Measurements from ENCODE around the gene GABRD. TPM values are rescaled to one million over a fixed set of nuclear protein-coding genes. Genes with fewer than 3 reads are reported as not detected.

GABRD gene
- total RNA-seq, 1 donor = not detected

DNA sequence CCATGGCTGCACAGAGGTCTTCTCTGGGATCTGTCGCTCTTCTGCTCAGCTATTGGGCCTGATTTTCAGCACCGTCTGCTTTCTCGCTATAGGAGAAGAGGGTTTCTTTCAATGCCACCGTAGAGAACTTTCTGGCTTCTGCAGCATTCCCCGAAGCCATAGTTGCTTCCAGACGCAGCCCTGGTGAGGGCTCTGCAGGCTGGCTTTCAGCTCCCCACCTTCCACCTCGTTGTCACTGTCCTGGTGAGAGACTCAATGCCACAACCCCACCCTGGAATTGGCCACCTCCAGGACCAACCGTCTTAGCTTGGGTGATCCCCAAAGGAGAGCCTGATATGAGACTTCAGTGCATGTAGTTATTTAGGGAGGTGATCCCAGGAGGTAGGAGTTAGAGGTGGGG lies 19.1 kb downstream of the GABRD start:
- TF ChIP-seq, protein P1, sequence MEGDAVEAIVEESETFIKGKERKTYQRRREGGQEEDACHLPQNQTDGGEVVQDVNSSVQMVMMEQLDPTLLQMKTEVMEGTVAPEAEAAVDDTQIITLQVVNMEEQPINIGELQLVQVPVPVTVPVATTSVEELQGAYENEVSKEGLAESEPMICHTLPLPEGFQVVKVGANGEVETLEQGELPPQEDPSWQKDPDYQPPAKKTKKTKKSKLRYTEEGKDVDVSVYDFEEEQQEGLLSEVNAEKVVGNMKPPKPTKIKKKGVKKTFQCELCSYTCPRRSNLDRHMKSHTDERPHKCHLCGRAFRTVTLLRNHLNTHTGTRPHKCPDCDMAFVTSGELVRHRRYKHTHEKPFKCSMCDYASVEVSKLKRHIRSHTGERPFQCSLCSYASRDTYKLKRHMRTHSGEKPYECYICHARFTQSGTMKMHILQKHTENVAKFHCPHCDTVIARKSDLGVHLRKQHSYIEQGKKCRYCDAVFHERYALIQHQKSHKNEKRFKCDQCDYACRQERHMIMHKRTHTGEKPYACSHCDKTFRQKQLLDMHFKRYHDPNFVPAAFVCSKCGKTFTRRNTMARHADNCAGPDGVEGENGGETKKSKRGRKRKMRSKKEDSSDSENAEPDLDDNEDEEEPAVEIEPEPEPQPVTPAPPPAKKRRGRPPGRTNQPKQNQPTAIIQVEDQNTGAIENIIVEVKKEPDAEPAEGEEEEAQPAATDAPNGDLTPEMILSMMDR (IDR thresholded peaks at IDR 0.05; ENCODE audit: insufficient read depth, low read length) = no peak

DNA sequence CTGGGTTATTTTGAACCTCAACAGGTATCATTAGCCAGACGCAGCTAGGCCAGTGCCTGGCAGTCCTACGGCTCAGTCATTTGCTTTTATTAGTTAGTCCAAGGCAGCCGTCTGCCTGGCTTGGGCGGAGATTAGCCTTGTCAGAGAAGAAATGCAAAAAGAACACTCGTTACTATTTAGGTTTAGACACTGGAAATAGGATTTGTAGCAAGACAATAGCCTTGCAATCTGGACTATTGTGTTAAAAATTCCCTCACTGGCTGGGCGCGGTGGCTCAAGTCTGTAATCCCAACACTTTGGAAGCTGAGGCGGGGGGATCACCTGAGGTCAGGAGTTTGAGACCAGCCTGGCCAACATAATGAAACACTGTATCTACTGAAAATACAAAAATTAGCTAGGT lies 20.1 kb downstream of the GABRD start:
- H3K4me3 ChIP-seq (ENCODE audit: low read depth, low read length) = no peak overlapping the region
- DNase-seq (ENCODE audit: low read depth) = no peak
- TF ChIP-seq, protein P1 (IDR thresholded peaks at IDR 0.05; ENCODE audit: insufficient read depth, low read length) = no peak

More for the DNA sequence above, 19.1 kb downstream of the GABRD start:
- no peak overlapping the region for H3K4me3 ChIP-seq (ENCODE audit: low read depth, low read length)
- DNase-seq (ENCODE audit: low read depth) = no peak

DNA sequence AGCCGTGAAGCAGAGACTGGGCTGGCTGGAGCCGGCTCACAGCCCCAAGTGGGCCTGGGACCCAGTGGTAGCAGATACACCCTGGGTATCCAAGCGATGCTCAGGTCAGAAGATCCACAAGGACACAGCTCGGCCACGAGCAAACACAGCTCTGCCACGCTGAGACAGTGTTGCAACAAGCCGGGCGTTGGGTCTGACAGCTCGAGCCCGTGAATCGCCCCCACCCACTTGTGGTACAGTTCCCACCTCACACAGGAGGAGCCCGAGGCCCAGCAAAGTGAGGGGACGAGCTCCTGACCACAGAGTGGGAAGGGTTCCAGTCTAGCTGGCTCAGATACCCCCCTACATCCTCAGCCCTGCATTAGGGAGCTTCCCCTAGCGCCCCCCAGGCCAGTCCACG lies 22.2 kb downstream of the GABRD start:
- TF ChIP-seq, protein P1 (IDR thresholded peaks at IDR 0.05; ENCODE audit: insufficient read depth, low read length) = no peak
- H3K4me3 ChIP-seq (ENCODE audit: low read depth, low read length) = no peak overlapping the region
- no peak for DNase-seq (ENCODE audit: low read depth)

DNA sequence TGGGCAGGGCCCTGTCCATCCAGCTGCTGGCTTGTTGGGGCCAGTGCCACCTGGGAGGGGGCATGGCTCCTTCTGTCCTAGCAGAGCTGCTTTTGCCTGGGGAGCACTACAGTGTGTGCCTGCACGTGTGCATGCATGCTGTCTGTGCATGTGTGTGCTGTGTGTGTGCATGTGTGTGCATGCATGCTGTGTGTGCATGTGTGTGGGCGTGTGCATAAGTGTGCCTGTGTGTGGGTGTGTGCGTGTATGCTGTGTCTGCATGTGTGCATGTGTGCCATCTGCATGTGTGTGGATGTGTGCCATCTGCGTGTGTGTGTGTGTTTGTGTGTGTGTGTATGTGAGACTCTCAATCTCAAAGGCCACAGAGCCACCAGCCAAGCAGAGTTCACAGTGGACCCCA lies 22.7 kb downstream of the GABRD start:
- TF ChIP-seq, protein P1 (IDR thresholded peaks at IDR 0.05; ENCODE audit: insufficient read depth, low read length) = no peak
- DNase-seq (ENCODE audit: low read depth) = no peak
- no peak overlapping the region for H3K4me3 ChIP-seq (ENCODE audit: low read depth, low read length)

DNA sequence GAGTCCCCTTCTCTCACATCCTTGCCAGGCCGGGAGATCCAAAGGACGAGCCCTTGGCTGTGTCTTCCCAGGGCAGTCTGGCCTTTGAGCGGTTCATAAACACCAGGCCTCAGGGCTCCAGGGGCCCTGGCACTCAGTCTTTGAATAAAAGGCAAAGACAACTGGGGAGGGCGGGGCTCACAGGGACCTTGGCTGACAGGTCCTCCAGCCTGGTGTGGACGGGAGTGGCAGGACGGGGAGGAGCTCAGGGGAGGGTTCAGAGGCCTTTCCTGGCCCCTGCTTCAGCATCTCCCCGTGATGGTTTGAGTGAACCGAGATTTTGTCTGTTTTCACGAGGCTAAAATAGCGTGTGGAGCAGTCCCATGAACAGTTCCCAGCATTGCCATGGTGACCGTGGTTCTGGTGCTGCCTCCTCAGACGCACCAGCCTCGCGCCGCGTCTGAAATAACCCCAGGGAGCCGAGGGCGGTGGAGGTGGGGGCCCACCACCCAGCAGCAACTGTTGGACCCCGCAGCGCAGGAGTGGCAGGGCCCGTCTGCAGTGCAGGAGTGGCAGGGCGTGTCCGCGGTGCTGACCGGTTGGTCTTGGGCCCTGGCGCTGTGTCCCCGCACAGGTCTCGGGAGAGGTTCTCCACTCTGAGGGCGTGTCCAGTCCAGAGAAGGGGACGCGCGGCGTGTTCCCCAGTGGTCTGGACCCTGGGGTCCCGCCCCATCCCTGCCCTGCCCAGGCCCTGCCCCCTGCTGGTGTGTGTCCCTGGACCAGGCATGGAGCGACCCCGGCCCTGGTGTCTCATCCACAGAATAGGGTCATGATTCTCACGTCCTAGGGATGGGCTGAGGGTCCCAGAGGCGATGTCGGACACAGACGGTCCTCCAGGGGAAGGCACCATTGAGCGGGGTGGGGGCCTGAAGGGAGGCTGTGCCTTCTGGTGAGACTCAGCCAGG lies 24.0 kb downstream of the GABRD start:
- DNase-seq (ENCODE audit: low read depth) = no peak
- no peak overlapping the region for H3K4me3 ChIP-seq (ENCODE audit: low read depth, low read length)
- TF ChIP-seq, protein P1 (IDR thresholded peaks at IDR 0.05; ENCODE audit: insufficient read depth, low read length) = no peak

DNA sequence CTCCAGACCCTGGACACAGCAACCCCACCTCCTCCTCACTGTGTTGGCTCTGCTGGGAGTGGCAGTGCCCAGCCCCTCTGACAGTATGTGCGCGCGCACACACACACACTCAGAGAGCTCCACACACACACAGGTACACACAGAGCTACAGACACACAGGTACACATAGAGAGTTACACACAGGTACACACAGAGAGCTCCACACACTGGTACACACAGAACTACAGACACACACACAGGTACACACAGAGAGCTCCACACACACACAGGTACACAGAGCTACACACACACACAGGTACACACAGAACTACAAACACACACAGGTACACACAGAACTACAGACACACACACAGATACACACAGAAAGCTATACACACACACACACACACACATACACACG lies 24.7 kb downstream of the GABRD start:
- no peak for DNase-seq (ENCODE audit: low read depth)
- H3K4me3 ChIP-seq (ENCODE audit: low read depth, low read length) = no peak overlapping the region
- TF ChIP-seq, protein P1 (IDR thresholded peaks at IDR 0.05; ENCODE audit: insufficient read depth, low read length) = no peak
